Activated CD4-positive, alpha-beta memory T cell treated with anti-CD3 and anti-CD28 coated beads, Interleukin-2, amount 10 ng/mL, durations not matched to agents 7 days and 5 days (primary cell): Measurements from ENCODE around the gene C3orf70. TPM values are rescaled to one million over a fixed set of nuclear protein-coding genes. Genes with fewer than 3 reads are reported as not detected.
"Not testable (repeated sequence)": the region's sequence is repeated elsewhere in the genome, so short reads cannot be mapped to it uniquely, and the experiment has no call there.

Experiments
- CTCF ChIA-PET: fragments of 350-600 bp; sonication (Branson Sonifier 250); formaldehyde crosslinking; loops from one replicate; lab custom pipeline; 2021; ENCODE audit warnings: antibody characterized with exemption, inconsistent platforms; lab: Charles Lee
- POLR2A ChIA-PET: fragments of 350-600 bp; sonication (Branson Sonifier 250); formaldehyde crosslinking; loops from one replicate; lab custom pipeline; 2021; ENCODE audit warnings: antibody characterized with exemption; lab: Charles Lee
- DNase-seq: peaks from one replicate; pipeline ENCODE4 v3.0.0-alpha.2; 2020
- H3K27ac Mint-ChIP-seq: one replicate; pipeline ENCODE4 v1.8.0; 2021; ENCODE audit warnings: mild to moderate bottlenecking, mixed read lengths
- H3K27me3 Mint-ChIP-seq: one replicate; pipeline ENCODE4 v1.8.0; 2021; ENCODE audit warnings: mixed read lengths
- H3K36me3 Mint-ChIP-seq: one replicate; pipeline ENCODE4 v1.8.0; 2021; ENCODE audit warnings: low read depth, mixed read lengths
- H3K4me1 Mint-ChIP-seq: one replicate; pipeline ENCODE4 v1.8.0; 2021; ENCODE audit warnings: mixed read lengths
- H3K4me3 Mint-ChIP-seq: one replicate; pipeline ENCODE4 v1.8.0; 2021; ENCODE audit warnings: mild to moderate bottlenecking, mixed read lengths
- H3K9me3 Mint-ChIP-seq: one replicate; pipeline ENCODE4 v1.8.0; 2021; ENCODE audit warnings: mixed read lengths
- total RNA-seq, 2 experiments: library from RNA; stranded (reverse); gene quantifications; one replicate each; pipeline ENCODE4 v1.2.3, GENCODE V29; 2021

The C3orf70 gene
- total RNA-seq, 2 experiments from 2014 or later, result 0.03 TPM; not detected in 1

DNA sequence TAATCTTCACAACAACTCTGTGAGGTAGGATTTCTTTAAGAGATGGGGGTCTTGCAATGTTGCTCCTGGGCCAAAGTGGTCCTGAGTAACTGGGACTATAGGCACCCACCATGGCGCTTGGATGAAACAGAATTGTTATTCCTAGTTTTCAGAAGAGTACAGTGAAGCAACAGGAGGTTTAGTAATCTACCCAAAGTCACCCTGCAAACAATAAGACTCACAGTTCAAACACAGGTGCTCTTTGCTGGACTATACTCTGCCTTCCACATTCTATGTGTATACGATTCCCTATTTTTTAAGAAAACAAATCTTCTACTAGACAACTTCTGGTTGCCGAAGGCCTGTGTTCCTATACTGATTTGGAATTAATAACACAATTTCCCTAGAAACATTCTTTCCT is 8.1 kb downstream of the C3orf70 start:
- ChIA-PET POLR2A (no interaction called here), CTCF (no interaction called here)
- peaks cover 20% of the 10 kb centered on the region for H3K27me3 Mint-ChIP-seq
- no peaks in the 10 kb centered on the region for H3K36me3 Mint-ChIP-seq
- H3K9me3 Mint-ChIP-seq, result no peaks in the 10 kb centered on the region
- DNase-seq, result no peak
- H3K4me3 Mint-ChIP-seq, result no peak overlapping the region
- no peaks in the 10 kb centered on the region for H3K4me1 Mint-ChIP-seq
- no peak overlapping the region for H3K27ac Mint-ChIP-seq

DNA sequence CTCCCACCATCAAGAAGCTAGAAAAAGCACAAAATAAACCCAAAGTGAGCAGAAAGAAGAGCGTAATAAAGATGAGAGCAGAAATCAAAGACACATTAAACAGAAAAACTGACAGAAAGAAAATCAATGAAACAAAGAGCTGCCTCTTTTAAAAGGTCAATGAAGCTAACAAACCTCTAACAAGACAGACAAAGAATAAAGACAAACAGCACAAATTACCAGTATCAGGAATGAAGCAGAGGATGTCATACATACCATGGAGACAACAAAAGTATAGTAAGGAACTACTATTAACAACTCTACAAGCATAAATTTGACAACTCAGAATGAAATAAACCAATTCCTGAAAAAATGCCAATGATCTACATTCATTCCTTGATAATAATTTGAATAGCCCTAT is 15.0 kb downstream of the C3orf70 start:
- CTCF ChIA-PET, result no interaction called here
- no peak overlapping the region for H3K27ac Mint-ChIP-seq
- H3K4me1 Mint-ChIP-seq, result no peaks in the 10 kb centered on the region
- H3K9me3 Mint-ChIP-seq, result no peaks in the 10 kb centered on the region
- peaks cover 11% of the 10 kb centered on the region for H3K27me3 Mint-ChIP-seq
- H3K36me3 Mint-ChIP-seq, result no peaks in the 10 kb centered on the region
- H3K4me3 Mint-ChIP-seq, result no peak overlapping the region
- no peak for DNase-seq
- POLR2A ChIA-PET, result no interaction called here

DNA sequence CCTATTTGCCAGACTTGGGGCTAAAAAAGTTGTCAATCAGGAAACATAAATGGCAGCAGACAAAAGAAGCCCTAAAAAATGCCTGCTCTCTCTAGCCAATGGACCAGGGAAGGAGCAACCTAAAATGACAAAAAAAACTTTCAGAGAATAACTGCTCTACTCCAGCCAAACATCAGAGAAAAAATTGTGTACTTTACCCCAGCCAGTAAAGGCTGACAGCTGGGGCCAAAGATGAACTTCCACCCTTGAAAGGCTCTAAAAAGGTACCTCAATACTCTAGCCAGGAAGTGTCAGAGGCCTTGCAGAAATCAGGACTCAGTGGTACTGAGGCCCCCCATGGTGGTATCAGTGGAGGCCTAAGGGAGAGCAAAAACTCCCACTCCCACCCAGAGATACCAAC is 18.4 kb downstream of the C3orf70 start:
- POLR2A ChIA-PET, result no interaction called here

DNA sequence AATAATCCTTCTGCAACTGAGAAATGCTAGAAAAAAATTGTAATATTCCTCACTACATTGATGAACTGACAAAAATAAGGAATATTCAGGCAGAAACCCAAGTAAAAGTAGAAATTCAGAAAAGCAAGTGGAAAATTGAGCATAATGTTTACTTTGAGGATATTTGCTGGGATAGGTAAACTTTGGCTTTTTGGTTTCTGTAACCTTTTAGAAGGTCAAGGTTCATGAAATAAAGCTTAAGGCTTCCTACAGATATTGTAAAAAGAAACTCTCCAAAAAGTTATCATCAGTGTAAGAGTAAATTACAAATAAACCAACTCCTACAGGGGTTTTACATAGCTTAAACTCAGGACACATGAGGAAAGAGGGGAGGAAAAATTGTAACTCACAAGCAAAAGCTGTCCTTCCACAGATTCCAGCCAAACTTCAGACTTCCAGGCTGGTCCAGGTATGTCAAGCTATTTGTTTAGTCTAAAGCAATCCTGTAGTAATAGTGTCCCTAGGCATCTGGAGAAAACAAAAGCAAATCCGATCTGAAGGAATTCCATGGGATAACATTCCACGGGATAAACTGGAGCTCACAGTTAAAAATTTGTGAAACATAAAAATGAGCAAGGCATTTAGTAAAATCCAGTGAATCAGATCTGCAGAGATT is 21.1 kb downstream of the C3orf70 start:
- H3K4me1 Mint-ChIP-seq, result no peaks in the 10 kb centered on the region
- H3K4me3 Mint-ChIP-seq, result no peak overlapping the region
- H3K36me3 Mint-ChIP-seq, result no peaks in the 10 kb centered on the region
- ChIA-PET CTCF (no interaction called here), POLR2A (no interaction called here)
- no peaks in the 10 kb centered on the region for H3K9me3 Mint-ChIP-seq
- H3K27ac Mint-ChIP-seq, result no peak overlapping the region
- DNase-seq, result no peak
- H3K27me3 Mint-ChIP-seq, result peaks cover 19% of the 10 kb centered on the region

More for the DNA sequence above, 18.4 kb downstream of the C3orf70 start:
- H3K36me3 Mint-ChIP-seq, result no peaks in the 10 kb centered on the region
- H3K9me3 Mint-ChIP-seq, result no peaks in the 10 kb centered on the region
- no peak for DNase-seq
- H3K4me1 Mint-ChIP-seq, result no peaks in the 10 kb centered on the region
- H3K27ac Mint-ChIP-seq, result no peak overlapping the region
- CTCF ChIA-PET, result no interaction called here
- H3K4me3 Mint-ChIP-seq, result no peak overlapping the region
- peaks cover 24% of the 10 kb centered on the region for H3K27me3 Mint-ChIP-seq

DNA sequence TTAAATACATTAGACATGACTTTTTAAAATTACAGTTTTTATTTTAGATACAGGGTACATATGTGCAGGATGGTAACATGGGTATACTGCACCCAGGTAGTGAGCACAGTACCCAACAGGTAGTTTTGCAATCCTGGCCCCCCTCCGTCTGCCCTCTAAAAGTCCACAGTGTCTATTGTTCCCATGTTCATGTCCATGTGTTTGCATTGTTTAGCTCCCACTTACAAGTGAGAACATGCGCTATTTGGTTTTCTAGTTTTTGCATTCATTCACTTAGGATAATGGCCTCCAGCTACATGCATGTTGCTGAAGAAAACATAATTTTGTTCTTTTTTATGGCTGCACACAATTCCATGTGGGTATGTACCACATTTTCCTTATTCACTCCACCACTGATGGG is 23.8 kb downstream of the C3orf70 start:
- CTCF ChIA-PET, result no interaction called here
- no peaks in the 10 kb centered on the region for H3K4me1 Mint-ChIP-seq
- H3K9me3 Mint-ChIP-seq, result no peaks in the 10 kb centered on the region
- no peak for DNase-seq
- no peaks in the 10 kb centered on the region for H3K36me3 Mint-ChIP-seq
- POLR2A ChIA-PET, result no interaction called here
- no peak overlapping the region for H3K4me3 Mint-ChIP-seq
- H3K27me3 Mint-ChIP-seq, result peaks cover 22% of the 10 kb centered on the region
- no peak overlapping the region for H3K27ac Mint-ChIP-seq

DNA sequence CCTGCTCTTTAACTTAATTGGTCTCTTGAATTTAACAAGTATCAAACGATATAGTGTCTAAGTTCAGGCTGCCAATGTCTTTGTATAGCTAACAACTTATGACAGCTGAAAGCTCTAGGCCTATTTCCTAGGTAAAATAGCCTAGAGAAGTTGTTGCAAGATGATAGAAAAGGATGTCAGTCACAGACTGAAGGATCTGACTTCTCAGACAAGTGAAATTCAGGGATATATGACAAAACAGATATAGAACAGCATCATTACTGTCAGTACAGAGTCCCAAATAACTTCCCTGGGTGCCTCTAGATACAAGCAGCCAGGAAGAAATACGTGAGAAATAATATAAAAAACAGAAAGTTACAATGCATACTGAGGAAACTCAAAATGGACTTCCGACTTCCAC is 26.7 kb downstream of the C3orf70 start:
- Mint-ChIP-seq H3K36me3 (no peaks in the 10 kb centered on the region), H3K4me1 (no peaks in the 10 kb centered on the region), H3K9me3 (no peaks in the 10 kb centered on the region), H3K4me3 (no peak overlapping the region), H3K27ac (no peak overlapping the region), H3K27me3 (peaks cover 17% of the 10 kb centered on the region)
- no peak for DNase-seq
- ChIA-PET CTCF (no interaction called here), POLR2A (no interaction called here)

DNA sequence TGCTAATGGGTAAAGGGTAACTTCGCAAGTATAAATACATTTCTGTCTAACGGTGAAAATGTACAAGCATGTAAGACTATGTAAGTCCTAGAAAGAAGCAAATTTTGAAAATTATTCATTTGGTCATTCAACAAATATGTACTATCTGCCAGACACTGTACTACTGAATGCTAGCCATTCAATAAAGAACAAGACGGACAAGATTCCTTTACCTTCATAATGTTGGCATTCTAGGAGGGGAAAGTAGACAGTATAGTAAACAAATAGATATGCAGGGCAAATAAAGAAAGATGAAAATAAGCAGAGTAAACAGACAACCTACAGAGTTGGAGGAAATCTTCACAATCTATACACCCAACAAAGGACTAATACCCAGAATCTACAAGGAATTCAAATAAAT is 32.7 kb downstream of the C3orf70 start:
- Mint-ChIP-seq H3K36me3 (no peaks in the 10 kb centered on the region), H3K9me3 (no peaks in the 10 kb centered on the region), H3K4me3 (no peak overlapping the region), H3K27ac (no peak overlapping the region), H3K4me1 (no peaks in the 10 kb centered on the region), H3K27me3 (peaks cover 31% of the 10 kb centered on the region)
- POLR2A ChIA-PET, result no interaction called here
- CTCF ChIA-PET, result no interaction called here
- DNase-seq, result no peak

DNA sequence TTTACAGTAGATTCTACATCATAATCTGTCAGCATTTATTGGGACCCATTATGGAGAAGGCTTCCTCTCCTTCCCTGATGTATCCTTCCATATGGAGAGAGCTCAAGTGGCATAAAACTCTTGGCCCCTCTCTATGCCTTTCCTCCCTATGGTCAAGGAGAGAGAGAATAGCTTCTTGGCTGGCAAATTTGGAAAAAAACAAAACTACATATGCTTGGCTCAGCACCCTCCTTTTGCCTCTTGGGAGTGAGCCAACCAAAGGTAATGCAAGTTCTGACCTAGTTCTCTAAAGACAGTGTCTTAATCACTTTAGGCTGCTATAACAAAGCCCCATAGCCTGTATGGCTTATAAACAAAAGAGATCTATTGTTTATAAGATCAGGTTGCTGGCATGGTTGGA is 37.5 kb downstream of the C3orf70 start:
- POLR2A ChIA-PET, result no interaction called here
- Mint-ChIP-seq H3K27me3 (peaks cover 36% of the 10 kb centered on the region), H3K9me3 (no peaks in the 10 kb centered on the region), H3K36me3 (no peaks in the 10 kb centered on the region), H3K4me1 (no peaks in the 10 kb centered on the region), H3K27ac (no peak overlapping the region), H3K4me3 (no peak overlapping the region)
- DNase-seq, result no peak
- CTCF ChIA-PET, result no interaction called here

DNA sequence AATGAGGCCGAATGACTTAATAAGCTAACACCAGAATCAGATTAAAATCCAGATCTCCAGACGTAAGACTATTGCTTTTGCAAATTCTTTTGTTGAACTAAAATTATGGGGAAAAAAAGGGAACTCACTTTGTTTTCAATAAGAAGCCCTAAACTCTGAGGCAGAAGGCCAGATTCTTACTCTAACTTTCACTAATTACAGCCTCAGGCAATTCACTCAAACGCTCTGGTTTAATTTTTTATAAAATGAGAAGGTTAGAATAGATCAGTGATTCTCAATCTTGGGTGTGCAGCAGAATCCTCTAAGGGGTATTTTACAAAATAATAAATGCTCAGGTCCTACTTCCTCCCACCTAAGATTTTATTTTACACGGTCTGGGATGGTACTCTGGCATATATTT is 38.1 kb downstream of the C3orf70 start:
- ChIA-PET POLR2A (no interaction called here), CTCF (no interaction called here)
- no peaks in the 10 kb centered on the region for H3K4me1 Mint-ChIP-seq
- no peaks in the 10 kb centered on the region for H3K9me3 Mint-ChIP-seq
- no peak for DNase-seq
- no peak overlapping the region for H3K4me3 Mint-ChIP-seq
- H3K27ac Mint-ChIP-seq, result no peak overlapping the region
- no peaks in the 10 kb centered on the region for H3K36me3 Mint-ChIP-seq
- H3K27me3 Mint-ChIP-seq, result peaks cover 33% of the 10 kb centered on the region

DNA sequence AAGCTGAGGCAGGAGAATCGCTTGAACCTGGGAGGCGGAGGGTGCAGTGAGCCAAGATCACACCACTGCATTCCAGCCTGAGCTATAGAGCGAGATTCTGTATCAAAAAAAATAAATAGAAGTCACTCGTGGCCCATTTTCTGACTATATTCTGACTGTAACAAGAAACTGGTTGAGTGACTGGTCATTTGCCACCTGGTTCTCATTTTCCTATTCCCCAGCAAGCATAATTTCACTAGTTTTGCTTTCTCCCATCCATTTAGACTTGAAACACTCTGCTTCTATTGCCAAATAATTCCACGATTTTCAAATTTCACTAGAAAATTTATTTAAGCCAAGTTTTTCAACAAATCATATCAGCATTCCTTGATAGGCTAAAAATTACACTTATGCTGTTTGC is 40.7 kb downstream of the C3orf70 start:
- Mint-ChIP-seq H3K27me3 (peaks cover 29% of the 10 kb centered on the region), H3K27ac (no peak overlapping the region)
- POLR2A ChIA-PET, result no interaction called here

DNA sequence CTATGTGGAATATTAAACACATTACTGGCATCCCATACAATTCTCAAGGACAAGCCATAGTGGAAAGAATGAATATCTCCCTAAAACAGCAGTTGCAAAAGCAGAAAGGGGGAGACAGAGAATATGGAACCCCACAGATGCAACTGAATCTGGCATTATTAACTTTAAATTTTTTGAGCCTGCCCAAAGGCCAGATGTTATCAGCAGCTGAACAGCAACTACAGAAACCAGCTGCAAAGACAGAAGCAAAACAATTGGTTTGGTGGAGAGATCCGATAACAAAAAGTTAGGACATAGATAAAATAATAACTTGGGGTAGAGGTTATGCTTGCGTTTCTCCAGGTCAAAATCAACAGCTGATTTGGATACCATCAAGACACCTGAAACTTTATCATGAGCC is 43.8 kb downstream of the C3orf70 start:
- POLR2A ChIA-PET, H3K27ac Mint-ChIP-seq, H3K4me3 Mint-ChIP-seq, H3K36me3 Mint-ChIP-seq, H3K4me1 Mint-ChIP-seq, DNase-seq, CTCF ChIA-PET, H3K9me3 Mint-ChIP-seq: not testable (repeated sequence)
- H3K27me3 Mint-ChIP-seq, result peaks cover 17% of the 10 kb centered on the region

More for the DNA sequence above, 40.7 kb downstream of the C3orf70 start:
- CTCF ChIA-PET, result no interaction called here
- Mint-ChIP-seq H3K36me3 (no peaks in the 10 kb centered on the region), H3K4me3 (no peak overlapping the region), H3K4me1 (no peaks in the 10 kb centered on the region), H3K9me3 (no peaks in the 10 kb centered on the region)
- DNase-seq, result no peak

DNA sequence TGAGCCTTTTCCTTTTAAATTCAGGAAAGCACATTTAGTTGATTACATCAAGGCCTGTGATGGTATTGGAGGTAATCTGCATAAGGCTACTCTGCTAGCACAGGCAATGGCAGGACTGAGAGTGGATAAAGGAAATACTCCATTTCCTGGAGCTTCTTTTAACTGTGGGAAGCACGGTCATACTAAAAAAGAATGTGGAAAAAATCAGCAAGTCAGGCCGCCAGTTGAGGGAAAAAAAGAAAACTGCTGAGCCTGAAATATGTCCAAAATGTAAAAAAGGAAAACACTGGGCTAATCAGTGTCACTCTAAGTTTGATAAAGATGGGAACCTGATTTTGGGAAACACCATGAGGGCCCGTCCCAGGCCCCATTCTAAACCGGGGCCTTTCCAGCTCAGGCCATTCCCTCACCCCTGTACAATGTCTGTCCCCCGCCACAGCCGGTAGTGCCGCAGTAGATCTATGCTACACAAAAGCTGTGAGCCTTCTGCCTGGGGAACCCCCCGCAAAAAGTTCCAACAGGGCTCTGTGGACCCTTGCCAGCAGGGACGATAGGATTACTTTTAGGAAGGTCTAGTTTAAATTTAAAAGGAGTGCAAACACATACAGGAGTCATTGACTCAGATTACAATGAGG is 46.5 kb downstream of the C3orf70 start:
- H3K4me1 Mint-ChIP-seq, H3K9me3 Mint-ChIP-seq, DNase-seq, CTCF ChIA-PET, H3K27ac Mint-ChIP-seq, H3K4me3 Mint-ChIP-seq, POLR2A ChIA-PET, H3K36me3 Mint-ChIP-seq: not testable (repeated sequence)
- H3K27me3 Mint-ChIP-seq, result peaks cover 23% of the 10 kb centered on the region

DNA sequence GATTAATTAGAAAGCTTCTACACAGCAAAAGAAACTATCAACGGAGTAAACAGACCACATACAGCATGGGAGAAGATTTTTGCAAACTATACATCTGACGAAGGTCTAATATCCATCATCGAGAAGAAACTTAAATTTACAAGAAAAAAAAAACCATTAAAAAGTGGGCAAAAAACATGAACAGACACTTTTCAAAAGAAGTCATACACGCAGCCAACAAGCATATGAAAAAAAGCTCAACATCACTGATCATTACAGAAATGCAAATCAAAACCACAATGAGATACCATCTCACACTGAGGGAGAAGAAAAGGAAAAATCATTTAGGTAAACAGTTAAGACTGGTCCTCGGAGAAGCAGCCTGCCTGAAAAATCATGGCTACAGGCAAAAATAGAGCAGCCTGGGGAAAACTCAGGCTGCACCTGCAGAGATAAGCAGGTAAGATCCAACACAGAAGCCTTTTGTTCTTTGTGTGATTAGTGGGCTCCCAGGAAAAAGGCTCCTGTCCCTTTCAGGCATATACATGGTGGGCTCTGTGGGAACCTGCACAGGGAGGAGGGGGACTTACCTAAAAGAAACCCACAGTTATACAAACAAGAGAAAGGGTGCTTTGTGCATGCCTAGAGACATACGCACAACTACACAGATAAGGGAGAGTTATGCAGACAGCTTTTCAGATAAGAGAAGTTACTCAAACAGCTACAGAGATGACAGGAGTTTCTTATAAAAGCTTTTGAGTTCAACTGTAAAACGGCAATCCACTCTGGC is 49.3 kb downstream of the C3orf70 start:
- ChIA-PET CTCF (no interaction called here), POLR2A (no interaction called here)
- H3K36me3 Mint-ChIP-seq, result no peaks in the 10 kb centered on the region
- H3K27me3 Mint-ChIP-seq, result peaks cover 35% of the 10 kb centered on the region
- DNase-seq, result no peak
- H3K4me3 Mint-ChIP-seq, result no peak overlapping the region
- peaks cover 5% of the 10 kb centered on the region for H3K9me3 Mint-ChIP-seq
- H3K27ac Mint-ChIP-seq, result no peak overlapping the region
- no peaks in the 10 kb centered on the region for H3K4me1 Mint-ChIP-seq
